Stimulated activated CD4-positive, alpha-beta T cell treated with anti-CD3 and anti-CD28 coated beads, Interleukin-12 subunit alpha, Interleukin-12 subunit beta, amount 100 ng/mL, for 48 hours (primary cell): ENCODE results near the gene PAM.

Source experiments
- DNase-seq, 3 donors: peaks; one replicate each; pipeline ENCODE4 v3.0.0-alpha.2; 2020; ENCODE audit warnings: low read depth in 2 of 3, low spot score in 1 of 3

PAM gene

GRCh38 chr5:102856389-102856777, 101.3 kb downstream of the PAM start:
- no peak for DNase-seq

GRCh38 chr5:102857076-102857818, 102.1 kb downstream of the PAM start:
- no peak for DNase-seq

DNA sequence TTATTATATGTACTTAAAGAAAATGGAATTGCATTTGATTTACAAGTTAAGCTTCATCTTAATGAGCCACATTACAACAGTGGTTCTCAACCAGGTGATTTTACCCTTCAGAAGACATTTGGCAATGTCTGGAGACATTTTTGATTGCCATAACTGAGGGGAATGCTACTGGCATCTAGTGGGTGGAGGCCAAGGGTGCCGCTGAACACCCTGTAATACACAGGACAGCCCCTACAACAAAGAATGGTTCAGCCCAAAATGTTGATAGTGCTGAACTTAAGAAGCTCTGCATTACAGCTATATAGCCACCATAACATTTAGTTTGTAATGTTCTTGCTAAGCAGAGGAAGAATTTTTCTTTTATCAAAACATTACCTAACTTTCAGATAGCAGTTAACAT, 103.1 kb downstream of the PAM start:
- DNase-seq: no peak

GRCh38 chr5:102858808-102859207, 103.7 kb downstream of the PAM start:
- no peak for DNase-seq

- no peak for DNase-seq
These were observed 104.9 kb downstream of the PAM start for GRCh38 chr5:102860035-102860434.

DNA sequence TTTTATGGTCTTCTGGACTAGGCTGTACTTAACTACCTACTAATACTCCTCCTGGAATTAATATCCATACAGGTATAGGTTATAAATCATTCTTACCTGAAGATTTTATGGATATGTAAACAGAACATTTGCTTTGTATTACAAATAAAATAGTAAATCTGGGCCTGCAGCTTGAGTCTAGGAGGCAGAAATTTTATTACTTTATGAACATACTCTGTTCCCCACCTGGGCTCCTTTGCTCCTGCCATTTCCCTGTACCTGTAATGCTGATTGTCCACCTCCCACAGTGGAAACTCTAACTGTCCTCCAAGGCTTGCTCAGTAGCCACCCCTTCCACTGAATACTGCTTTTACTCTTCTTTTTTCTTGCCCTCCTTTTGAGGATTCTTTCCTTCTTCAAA, 108.0 kb downstream of the PAM start:
- no peak for DNase-seq

DNA sequence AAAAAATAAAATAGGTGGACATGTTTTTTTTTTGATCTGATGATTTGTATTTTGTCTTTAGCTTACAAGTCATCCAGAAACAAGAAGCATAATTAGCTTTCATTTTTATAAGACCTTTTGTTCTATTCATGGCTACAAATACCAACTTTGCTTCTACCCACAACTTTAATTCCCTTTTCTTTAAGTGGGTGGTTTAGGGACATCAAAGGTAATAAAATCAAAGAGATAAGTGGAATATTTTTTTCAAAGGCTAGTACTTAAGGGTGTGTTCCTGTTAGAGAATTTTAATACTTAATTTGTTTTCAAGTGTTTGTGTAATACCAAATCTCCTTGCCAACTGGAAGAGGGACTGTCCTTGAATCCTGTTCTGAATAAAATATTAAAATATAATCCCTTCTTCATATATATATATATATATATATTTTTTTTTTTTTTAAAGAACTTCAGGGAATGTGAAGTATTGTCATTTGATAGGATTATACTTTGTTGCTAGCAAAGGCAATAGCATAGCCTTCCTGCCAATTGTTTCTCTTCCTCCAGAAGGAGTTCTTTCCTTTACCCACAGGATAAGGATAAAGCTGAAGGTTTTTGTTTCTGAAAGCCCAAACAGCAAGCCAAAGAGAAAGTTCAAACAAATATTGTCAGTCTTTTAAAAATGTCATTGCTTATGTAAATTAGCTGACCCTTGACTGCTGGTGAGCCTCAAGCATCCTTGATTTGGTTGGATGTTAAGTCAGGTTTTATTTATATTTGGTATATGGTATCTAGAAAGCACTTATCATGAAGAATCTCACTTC, 108.9 kb downstream of the PAM start:
- no peak for DNase-seq

DNA sequence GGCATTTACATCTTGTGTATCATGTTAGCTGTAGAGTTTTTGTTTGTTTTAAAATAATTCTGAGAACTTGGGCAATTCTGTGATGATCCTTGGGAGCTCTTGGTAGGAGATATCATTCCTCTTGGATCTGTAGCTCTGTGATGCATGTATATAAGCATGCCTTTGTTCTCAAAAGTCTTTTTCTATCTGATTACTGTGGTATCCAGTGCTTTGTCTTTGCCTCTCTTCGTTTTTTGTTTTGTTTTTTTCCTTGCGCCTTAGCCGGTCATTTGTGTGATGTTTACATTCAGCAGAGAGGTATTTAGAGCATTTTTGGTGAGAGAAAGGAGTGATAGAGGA, 110.0 kb downstream of the PAM start:
- no peak for DNase-seq

DNA sequence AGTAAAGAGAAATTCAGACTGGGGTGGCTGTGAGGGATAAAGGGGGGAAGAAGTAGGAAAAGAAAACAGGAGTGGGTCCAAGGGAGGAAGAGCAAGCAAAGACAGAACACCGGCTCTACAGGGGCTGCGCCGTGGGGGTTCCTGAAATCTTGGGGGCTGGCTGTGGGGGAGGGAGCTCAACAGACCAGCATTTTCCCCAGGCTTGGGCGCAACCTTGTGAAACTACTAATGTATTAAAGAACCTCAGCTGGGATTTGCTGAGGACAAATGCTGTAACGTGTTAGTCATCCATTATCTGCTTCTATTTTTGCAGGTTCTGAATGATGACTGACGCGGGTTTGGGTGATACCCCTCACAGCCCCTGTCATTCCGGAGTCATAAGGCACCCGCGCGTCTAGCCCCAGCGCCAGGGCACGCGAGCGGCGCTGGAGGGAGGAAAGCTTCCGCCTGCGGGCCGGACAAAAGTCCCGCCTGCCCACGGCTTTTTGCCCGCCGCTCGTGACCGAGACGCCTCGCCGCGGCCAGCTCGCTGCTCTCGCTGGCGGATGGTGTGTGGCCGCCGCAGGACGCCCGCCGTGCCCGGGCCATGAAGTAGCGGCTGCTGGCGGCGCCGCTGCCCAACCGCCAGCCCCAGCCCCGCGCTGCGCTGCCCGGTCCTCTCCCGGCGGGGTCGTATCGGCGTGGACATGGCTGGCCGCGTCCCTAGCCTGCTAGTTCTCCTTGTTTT, 110.6 kb downstream of the PAM start:
- peak; percentile 17 to 32 (median 26) for DNase-seq

DNA sequence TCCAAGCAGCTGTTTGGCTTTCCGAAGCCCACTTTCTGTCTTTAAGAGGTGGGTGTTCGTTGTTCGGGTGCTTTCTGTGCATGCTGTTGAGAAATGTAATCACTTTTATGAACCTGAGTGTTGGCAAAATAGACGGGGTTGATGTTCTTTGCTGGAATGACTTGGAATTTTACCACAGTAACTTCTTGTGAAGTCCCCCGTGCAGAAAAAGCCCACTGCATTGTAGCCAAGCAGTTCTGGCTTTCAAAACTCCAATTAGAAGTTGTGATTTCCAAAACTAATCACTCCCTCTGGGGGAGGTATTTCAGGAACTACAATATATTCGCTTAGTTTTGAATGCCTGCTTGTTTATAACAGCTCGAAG, 111.1 kb downstream of the PAM start:
- no peak for DNase-seq

DNA sequence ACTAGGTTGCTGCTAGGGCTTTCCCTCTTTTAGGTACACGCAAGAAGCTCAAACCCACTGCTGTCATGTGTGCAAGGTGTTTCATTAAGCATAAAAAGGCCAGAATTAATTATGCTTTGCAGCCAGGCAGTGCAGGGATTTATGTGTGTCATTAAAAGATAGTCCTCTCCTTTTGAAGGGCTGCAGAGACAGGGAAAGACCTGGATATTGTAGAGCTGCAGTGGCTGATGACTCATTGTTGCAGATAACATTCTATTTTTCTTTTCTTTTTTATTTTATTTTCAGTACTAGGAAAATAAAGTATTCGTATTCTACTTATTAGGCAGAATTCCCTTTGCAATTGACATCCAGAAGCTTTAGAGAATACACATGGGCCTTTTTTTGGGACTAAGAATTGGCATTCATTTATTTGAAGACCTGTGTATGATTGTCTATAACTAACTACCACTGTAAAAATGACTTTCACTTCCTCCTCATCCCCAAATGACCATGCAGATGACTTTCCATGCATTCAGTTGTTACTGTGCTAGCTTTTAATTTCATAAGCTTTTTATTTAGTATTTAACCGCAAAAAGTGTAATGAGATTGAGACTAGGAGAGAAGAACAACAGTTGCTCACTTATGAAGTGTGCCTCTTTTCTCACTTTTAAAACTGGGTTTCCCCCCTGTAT, 113.0 kb downstream of the PAM start:
- no peak for DNase-seq

- DNase-seq: no peak
These were observed 114.1 kb downstream of the PAM start for GRCh38 chr5:102869230-102869629.

- DNase-seq: no peak
These were observed 118.4 kb downstream of the PAM start for GRCh38 chr5:102873379-102873932.

GRCh38 chr5:102874054-102874453, 118.9 kb downstream of the PAM start:
- DNase-seq: no peak

GRCh38 chr5:102875721-102876123, 120.6 kb downstream of the PAM start:
- no peak for DNase-seq

GRCh38 chr5:102876610-102877009, 121.5 kb downstream of the PAM start:
- DNase-seq: no peak

- DNase-seq: no peak
These were observed 124.6 kb downstream of the PAM start for GRCh38 chr5:102879741-102880140.

DNA sequence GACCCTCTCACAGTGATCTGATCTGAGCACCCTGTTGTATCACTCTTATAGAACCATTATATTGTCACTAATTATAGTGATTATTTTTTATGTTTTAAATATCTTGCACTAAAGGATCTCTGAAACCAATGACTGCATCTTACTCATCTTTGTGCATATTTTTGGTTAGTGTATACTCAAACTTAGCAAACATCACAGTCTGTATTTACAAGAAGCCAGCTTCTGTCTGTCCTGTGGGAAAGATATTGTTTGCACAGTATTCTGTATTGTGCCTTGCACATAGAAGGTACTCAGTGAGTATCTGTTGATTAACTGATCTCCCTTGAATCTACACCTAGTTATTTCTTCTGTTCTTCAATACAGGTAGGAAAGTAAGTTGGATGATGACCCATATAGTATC, 131.5 kb downstream of the PAM start:
- DNase-seq: no peak

DNA sequence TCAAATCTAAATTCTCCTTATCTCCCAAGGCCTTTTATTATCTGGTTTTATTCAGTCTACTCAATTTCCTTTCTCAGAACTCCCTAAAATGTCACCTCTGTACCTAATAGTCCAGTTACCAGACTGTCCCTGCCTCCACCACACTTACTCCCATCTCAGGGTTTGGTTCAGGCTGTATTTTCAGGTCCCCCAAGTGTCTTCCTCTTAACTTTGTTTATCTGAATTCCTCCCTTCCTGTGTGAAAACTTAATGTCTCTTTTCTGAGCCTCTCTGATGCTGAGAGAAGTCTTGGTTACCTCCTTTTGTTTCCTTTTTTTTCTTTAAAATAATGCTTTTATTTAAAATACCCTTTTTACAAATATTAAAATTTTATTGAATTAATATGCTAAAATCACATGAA, 133.4 kb downstream of the PAM start:
- DNase-seq: no peak

- DNase-seq: no peak
These were observed 133.9 kb downstream of the PAM start for GRCh38 chr5:102889033-102889432.

- no peak for DNase-seq
These were observed 135.0 kb downstream of the PAM start for GRCh38 chr5:102890133-102890532.
